Fibroblast of skin of right quadriceps (primary cell): Measurements from ENCODE around the gene CRMP1.
"Not testable (repeated sequence)": the region's sequence is repeated elsewhere in the genome, so short reads cannot be mapped to it uniquely, and the experiment has no call there.

Experiments
- DNase-seq: peaks from one replicate; pipeline ENCODE4 v3.0.0-alpha.2; 2013

The CRMP1 gene

GRCh38 chr4:5887361-5888221, 5.3 kb downstream of the CRMP1 start:
- no peak for DNase-seq

- DNase-seq: no peak
Measured at GRCh38 chr4:5887011-5887360, 5.9 kb downstream of the CRMP1 start.

- no peak for DNase-seq
Measured at GRCh38 chr4:5885733-5886132, 7.2 kb downstream of the CRMP1 start.

GRCh38 chr4:5884796-5885195, 8.1 kb downstream of the CRMP1 start:
- DNase-seq: no peak

- peak; percentile 10 for DNase-seq
Measured at GRCh38 chr4:5883916-5884315, 9.0 kb downstream of the CRMP1 start.

- no peak for DNase-seq
Measured at GRCh38 chr4:5882947-5883346, 9.9 kb downstream of the CRMP1 start.

- DNase-seq: no peak
Measured at GRCh38 chr4:5881340-5881739, 11.5 kb downstream of the CRMP1 start.

- no peak for DNase-seq
Measured at GRCh38 chr4:5878359-5878758, 14.5 kb downstream of the CRMP1 start.

GRCh38 chr4:5877392-5877791, 15.5 kb downstream of the CRMP1 start:
- DNase-seq: no peak

- DNase-seq: peak; percentile 55
Measured at GRCh38 chr4:5874811-5875449, 18.0 kb downstream of the CRMP1 start.

GRCh38 chr4:5870701-5871100, 22.2 kb downstream of the CRMP1 start:
- DNase-seq: no peak

GRCh38 chr4:5869966-5870619, 22.8 kb downstream of the CRMP1 start:
- no peak for DNase-seq

- no peak for DNase-seq
Measured at GRCh38 chr4:5867866-5868265, 25.0 kb downstream of the CRMP1 start.

GRCh38 chr4:5866841-5867813, 25.8 kb downstream of the CRMP1 start:
- no peak for DNase-seq

- no peak for DNase-seq
Measured at GRCh38 chr4:5865896-5866599, 26.8 kb downstream of the CRMP1 start.

GRCh38 chr4:5863461-5864113, 29.3 kb downstream of the CRMP1 start:
- DNase-seq: peak; percentile 96

GRCh38 chr4:5858020-5858769, 34.7 kb downstream of the CRMP1 start:
- no peak for DNase-seq

- DNase-seq: no peak
Measured at GRCh38 chr4:5857199-5857598, 35.7 kb downstream of the CRMP1 start.

GRCh38 chr4:5856362-5856761, 36.5 kb downstream of the CRMP1 start:
- not testable (repeated sequence) for DNase-seq

- no peak for DNase-seq
Measured at GRCh38 chr4:5854929-5855328, 38.0 kb downstream of the CRMP1 start.
